ENCODE data around the gene CDC34. TPM values are rescaled to one million over a fixed set of nuclear protein-coding genes. Genes with fewer than 3 reads are reported as not detected.
"Not testable (repeated sequence)": the region's sequence is repeated elsewhere in the genome, so short reads cannot be mapped to it uniquely, and the experiment has no call there.

Gene CDC34
- total RNA-seq, 2 experiments from 2014 or later, result 58.3 to 58.9 TPM

- no peaks in the 10 kb centered on the region for H3K9me3 Mint-ChIP-seq (ENCODE audit: low read depth)
- H3K36me3 Mint-ChIP-seq, result no peaks in the 10 kb centered on the region
- H3K27ac Mint-ChIP-seq, result no peak overlapping the region
- no peak overlapping the region for H3K4me3 Mint-ChIP-seq
- no peak for DNase-seq
- CTCF ChIA-PET, result no interaction called here
- ATAC-seq, result no peak
- H3K27me3 Mint-ChIP-seq, result no peaks in the 10 kb centered on the region
- H3K4me1 Mint-ChIP-seq, result peaks cover 11% of the 10 kb centered on the region
These were observed 48.8 kb downstream of the CDC34 start for GRCh38 chr19:580274-580835.

GRCh38 chr19:581399-582111 is 50.0 kb downstream of the CDC34 start:
- no peak overlapping the region for H3K4me3 Mint-ChIP-seq
- CTCF ChIA-PET, result no interaction called here
- no peak for ATAC-seq

GRCh38 chr19:582497-583197 is 51.1 kb downstream of the CDC34 start:
- CTCF ChIA-PET, result interaction anchor here (2.8 kb wide), 1 partner anchor 42 kb away, joined by 10 read pairs; no protein-coding TSS in a partner anchor
- Mint-ChIP-seq H3K4me3 (no peak overlapping the region), H3K36me3 (no peaks in the 10 kb centered on the region), H3K27me3 (peaks cover 3% of the 10 kb centered on the region), H3K27ac (no peak overlapping the region), H3K4me1 (no peaks in the 10 kb centered on the region), H3K9me3 (ENCODE audit: low read depth) (no peaks in the 10 kb centered on the region)
- no peak for ATAC-seq
- no peak for DNase-seq

More at GRCh38 chr19:581399-582111, 50.0 kb downstream of the CDC34 start:
- Mint-ChIP-seq H3K27me3 (peaks cover 3% of the 10 kb centered on the region), H3K27ac (no peak overlapping the region), H3K9me3 (ENCODE audit: low read depth) (no peaks in the 10 kb centered on the region), H3K4me1 (peaks cover 3% of the 10 kb centered on the region), H3K36me3 (no peaks in the 10 kb centered on the region)
- DNase-seq, result no peak

DNA sequence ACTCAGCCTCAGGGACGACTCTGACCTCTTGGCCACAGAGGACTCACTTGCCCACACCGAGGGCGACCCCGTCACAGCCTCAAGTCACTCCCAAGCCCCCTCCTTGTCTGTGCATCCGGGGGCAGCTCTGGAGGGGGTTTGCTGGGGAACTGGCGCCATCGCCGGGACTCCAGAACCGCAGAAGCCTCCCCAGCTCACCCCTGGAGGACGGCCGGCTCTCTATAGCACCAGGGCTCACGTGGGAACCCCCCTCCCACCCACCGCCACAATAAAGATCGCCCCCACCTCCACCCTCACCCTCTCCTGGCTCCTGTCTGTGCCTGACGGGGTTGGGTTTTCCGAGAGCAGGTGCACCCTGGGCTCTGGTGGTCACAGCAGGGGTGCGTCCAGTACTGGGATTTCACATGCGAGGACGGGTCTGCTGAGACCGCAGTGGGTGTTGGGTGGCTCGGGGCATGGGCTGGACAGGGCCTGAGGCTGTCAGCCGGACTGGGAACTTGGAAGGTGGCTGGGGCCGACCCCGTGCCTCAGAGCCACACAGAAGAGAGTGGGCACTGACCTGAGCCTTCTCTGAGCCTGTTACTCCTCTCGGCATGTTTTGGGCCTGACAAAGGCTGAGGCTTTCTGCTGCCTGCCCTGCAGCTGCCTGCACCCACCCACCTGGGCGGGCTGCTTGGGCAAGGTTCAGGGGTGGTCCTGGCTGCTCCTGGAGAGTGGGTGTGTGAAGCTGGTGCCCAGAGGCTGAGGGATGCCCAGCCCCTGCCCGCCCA is 51.8 kb downstream of the CDC34 start:
- CTCF ChIA-PET, result interaction anchor here (0.9 to 2.9 kb wide), 13 partner anchors 8 to 154 kb away, joined by 3 to 14 read pairs (median 7); partner anchors contain the start of genes BSG and CDC34
- Mint-ChIP-seq H3K36me3 (no peaks in the 10 kb centered on the region), H3K9me3 (ENCODE audit: low read depth) (no peaks in the 10 kb centered on the region), H3K27ac (no peak overlapping the region), H3K4me3 (no peak overlapping the region), H3K4me1 (no peaks in the 10 kb centered on the region), H3K27me3 (peaks cover 8% of the 10 kb centered on the region)
- DNase-seq (no peak), ATAC-seq (no peak)

DNA sequence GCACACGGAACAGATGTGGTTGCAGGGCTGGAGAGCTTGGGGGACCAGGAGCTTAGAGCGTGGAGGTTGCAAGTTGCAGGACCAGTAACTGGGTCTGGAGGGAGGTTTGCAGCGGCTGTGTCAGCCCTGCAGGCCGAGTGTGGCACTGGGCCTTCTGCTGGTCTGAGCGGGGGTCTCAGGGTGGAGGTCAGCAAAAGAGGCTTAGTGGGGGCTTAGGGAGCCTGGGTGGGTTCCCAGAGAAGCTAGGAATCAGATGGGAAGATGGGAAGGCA is 52.3 kb downstream of the CDC34 start:
- DNase-seq (no peak), ATAC-seq (no peak)
- CTCF ChIA-PET, result interaction anchor here (0.6 to 2.9 kb wide), 21 partner anchors 9 to 153 kb away, joined by 3 to 14 read pairs (median 5); partner anchors contain the start of genes BSG and CDC34
- H3K27me3 Mint-ChIP-seq, result peaks cover 12% of the 10 kb centered on the region
- no peak overlapping the region for H3K27ac Mint-ChIP-seq
- H3K4me3 Mint-ChIP-seq, result no peak overlapping the region
- H3K4me1 Mint-ChIP-seq, result no peaks in the 10 kb centered on the region
- no peaks in the 10 kb centered on the region for H3K9me3 Mint-ChIP-seq (ENCODE audit: low read depth)
- H3K36me3 Mint-ChIP-seq, result no peaks in the 10 kb centered on the region

DNA sequence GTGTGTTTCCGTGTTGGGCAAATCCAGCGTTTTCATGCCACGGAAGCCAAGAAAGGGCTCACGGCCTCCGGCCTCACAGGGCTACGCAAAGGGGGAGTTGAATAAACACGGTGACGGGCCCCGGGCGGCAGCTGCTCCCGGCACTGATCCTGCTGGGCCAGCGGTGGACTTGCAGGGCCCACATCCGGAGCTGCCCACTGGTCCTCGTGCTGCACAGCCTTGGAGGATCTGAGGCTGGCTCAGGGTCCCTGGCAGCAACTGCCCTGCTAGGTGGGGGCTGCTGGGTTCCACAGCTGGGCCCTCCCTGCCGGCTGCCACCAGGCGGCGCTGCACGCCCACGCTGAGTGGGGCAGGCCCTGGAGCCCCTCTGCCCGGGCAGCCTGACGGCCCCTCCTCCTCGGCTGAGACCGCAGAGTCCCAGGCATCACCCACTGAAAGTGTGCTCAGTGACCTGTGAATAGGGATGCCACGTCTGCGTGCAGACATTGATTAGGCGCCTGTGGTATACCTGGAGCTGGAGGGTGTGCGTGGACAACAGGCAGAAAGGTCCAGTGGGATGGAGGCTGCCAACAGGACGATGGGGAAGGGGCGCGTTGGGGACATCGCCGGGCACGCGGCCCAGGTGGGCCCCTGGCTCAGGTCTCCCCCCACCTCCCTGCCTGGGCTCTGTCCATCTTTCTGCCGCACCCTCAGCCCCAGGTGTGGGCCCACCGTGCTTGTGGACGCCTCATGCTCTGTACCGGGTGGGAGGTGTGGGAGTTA is 52.9 kb downstream of the CDC34 start:
- Mint-ChIP-seq H3K4me1 (peaks cover 2% of the 10 kb centered on the region), H3K27me3 (peaks cover 15% of the 10 kb centered on the region), H3K27ac (no peak overlapping the region), H3K4me3 (no peak overlapping the region), H3K9me3 (ENCODE audit: low read depth) (no peaks in the 10 kb centered on the region), H3K36me3 (no peaks in the 10 kb centered on the region)
- DNase-seq (peak; percentile 66), ATAC-seq (peak; percentile 70)
- CTCF ChIA-PET, result interaction anchor here (0.6 to 2.9 kb wide), 22 partner anchors 8 to 819 kb away, joined by 3 to 14 read pairs (median 4); partner anchors contain the start of genes BSG and CDC34

GRCh38 chr19:585146-585545 is 53.6 kb downstream of the CDC34 start:
- H3K9me3 Mint-ChIP-seq (ENCODE audit: low read depth); H3K27ac Mint-ChIP-seq: not testable (repeated sequence)

DNA sequence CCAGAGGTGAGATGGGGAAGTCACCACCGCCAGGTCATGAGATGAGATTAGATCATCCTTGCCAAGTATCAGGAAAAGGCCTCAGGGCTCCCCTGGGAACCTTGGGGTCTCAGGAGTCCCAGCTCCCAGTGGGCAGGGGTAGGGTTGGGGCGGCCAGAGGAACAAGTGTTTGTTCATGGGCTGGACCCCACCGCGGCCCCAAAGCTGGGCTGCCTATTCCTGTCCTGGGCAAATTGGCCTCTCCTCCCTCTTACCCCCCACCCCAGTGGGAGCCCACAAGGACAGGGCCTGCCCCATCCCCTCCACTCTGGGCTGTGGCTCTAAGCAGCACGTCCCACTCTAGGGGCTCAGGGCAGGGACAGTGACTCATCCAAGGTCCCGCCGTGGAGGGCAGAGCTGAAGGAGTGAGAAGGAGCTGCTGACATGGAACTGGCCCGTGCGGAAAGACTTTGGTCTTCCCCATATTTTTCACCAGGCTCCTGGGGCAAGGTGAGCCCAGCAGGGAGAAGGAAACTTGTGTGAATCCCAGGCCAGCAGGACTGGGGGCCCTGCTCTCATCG is 54.1 kb downstream of the CDC34 start:
- no peak overlapping the region for H3K4me3 Mint-ChIP-seq
- H3K4me1 Mint-ChIP-seq, result peaks cover 2% of the 10 kb centered on the region
- no peak for ATAC-seq
- H3K27me3 Mint-ChIP-seq, result peaks cover 17% of the 10 kb centered on the region
- CTCF ChIA-PET, result interaction anchor here (1.0 to 2.9 kb wide), 4 partner anchors 12 to 148 kb away, joined by 3 to 14 read pairs (median 8); partner anchors contain the start of gene CDC34
- no peak overlapping the region for H3K27ac Mint-ChIP-seq
- DNase-seq, result no peak
- H3K9me3 Mint-ChIP-seq (ENCODE audit: low read depth), result no peaks in the 10 kb centered on the region
- no peaks in the 10 kb centered on the region for H3K36me3 Mint-ChIP-seq

More at GRCh38 chr19:585146-585545, 53.6 kb downstream of the CDC34 start:
- H3K36me3 Mint-ChIP-seq, H3K4me1 Mint-ChIP-seq, DNase-seq, ATAC-seq, H3K4me3 Mint-ChIP-seq: not testable (repeated sequence)
- H3K27me3 Mint-ChIP-seq, result peaks cover 15% of the 10 kb centered on the region
- CTCF ChIA-PET, result interaction anchor here (1.2 to 2.9 kb wide), 11 partner anchors 10 to 149 kb away, joined by 3 to 14 read pairs (median 7); partner anchors contain the start of genes BSG and CDC34

- DNase-seq (peak; percentile 72), ATAC-seq (peak; percentile 54)
- H3K36me3 Mint-ChIP-seq, result no peaks in the 10 kb centered on the region
- CTCF ChIA-PET, result interaction anchor here (1.3 to 1.6 kb wide), 2 partner anchors 77 to 78 kb away, joined by 3 read pairs; no protein-coding TSS in a partner anchor
- no peak overlapping the region for H3K27ac Mint-ChIP-seq
- peaks cover 2% of the 10 kb centered on the region for H3K4me1 Mint-ChIP-seq
- H3K9me3 Mint-ChIP-seq (ENCODE audit: low read depth), result no peaks in the 10 kb centered on the region
- no peak overlapping the region for H3K4me3 Mint-ChIP-seq
- H3K27me3 Mint-ChIP-seq, result peaks cover 31% of the 10 kb centered on the region
These were observed 56.7 kb downstream of the CDC34 start for GRCh38 chr19:588093-588740.

DNA sequence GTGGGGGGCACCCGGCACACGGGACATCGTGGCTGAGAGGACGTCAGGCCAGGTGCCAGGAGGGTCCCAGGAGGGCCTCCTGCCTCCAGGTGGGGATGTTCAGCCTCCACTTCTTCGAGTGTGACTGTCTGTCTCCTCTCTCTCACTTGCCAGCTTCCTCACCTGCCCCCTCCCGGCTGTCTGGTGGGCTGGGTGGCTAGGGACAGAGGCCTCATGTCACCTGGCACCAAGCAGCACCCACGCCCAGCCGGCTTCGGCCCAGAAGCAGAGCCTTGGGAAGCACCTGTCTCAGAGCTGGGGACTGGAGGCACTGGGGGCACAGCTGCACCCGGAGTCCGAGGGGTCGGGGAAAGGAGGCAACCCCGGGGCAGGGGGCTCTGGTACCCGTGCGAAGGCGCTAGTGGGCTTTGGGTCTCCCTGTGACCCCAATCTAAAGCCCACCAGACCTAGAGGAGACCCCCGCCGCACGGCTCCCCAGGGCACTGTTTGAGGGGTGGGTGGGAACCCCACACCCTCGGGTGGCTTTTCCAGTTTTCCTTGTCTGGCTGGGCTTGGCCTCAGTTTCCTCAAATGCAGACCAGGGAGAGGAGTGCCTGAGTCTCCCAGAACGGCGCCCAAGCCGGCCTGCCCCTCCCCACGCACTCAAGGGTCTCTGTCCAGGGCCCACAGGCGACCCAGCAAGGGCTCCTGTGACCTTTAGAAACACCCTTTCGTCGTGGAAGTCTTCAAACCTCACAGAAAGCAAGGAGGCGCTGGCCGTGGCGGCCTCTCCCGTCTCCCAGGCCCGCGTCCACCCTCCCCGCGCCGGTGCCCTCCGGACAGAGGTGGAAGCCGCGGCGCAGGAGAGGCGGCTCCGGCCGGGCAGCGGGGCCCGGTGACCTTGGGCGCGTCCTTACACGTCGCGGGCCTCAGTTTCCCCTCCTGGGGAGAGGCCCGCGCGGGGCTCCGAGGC is 57.5 kb downstream of the CDC34 start:
- DNase-seq, result no peak
- Mint-ChIP-seq H3K36me3 (no peaks in the 10 kb centered on the region), H3K27ac (no peak overlapping the region), H3K27me3 (peaks cover 37% of the 10 kb centered on the region), H3K4me1 (peaks cover 2% of the 10 kb centered on the region), H3K4me3 (no peak overlapping the region), H3K9me3 (ENCODE audit: low read depth) (no peaks in the 10 kb centered on the region)
- CTCF ChIA-PET, result interaction anchor here (1.3 kb wide), 1 partner anchor 78 kb away, joined by 3 read pairs; no protein-coding TSS in a partner anchor
- ATAC-seq, result no peak
